Glomerular visceral epithelial cell (primary cell): ENCODE results near the gene OTULINL.

Experiments used
- DNase-seq: peaks from one replicate; pipeline ENCODE4 v3.0.0-alpha.2; 2016; ENCODE audit errors: extremely low spot score

Gene OTULINL

DNA sequence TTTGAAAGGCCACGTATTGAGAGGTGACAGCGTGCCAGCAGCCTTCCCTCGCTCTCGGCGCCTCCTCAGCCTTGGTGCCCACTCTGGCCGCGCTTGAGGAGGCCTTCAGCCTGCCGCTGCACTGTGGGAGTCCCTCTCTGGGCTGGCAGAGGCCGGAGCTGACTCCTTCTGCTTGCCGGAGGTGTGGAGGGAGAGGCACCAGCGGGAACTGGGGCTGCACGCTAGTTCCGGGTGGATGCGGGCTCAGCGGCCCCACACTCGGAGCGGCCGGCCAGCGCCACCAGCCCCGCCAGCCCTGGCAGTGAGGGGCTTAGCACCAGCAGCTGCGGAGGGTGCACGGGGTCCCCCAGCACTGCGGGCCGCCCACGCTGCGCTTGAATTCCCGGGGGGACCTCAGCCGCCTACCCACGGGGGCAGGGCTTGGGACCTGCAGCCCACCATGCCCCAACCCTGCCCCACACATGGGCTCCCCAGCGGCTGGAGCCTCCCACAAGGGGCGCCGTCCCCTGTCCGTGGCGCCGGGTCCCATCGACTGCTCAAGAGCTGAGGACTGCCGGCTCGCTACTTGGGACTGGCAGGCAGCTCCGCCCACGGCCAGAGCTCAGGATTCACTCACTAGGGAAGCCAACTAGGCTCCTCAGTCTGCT lies 4.4 kb upstream of the OTULINL start:
- DNase-seq: no peak

DNA sequence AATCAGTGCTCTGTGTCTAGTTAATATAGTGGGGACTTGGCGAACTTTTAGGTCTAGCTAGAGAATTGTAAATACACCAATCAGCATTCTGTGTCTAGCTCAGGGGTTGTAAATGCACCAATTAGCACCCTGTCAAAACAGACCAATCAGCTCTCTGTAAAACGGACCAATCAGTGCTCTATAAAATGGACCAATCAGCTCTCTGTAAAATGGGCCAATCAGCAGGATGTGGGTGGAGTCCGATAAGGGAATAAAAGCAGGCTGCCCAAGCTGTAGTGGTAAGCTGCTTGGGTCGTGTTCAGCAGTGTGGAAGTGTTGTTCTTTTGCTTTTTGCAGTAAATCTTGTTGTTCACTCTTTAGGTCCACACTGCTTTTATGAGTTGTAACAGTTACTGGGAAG lies 3.6 kb upstream of the OTULINL start:
- DNase-seq: no peak

DNA sequence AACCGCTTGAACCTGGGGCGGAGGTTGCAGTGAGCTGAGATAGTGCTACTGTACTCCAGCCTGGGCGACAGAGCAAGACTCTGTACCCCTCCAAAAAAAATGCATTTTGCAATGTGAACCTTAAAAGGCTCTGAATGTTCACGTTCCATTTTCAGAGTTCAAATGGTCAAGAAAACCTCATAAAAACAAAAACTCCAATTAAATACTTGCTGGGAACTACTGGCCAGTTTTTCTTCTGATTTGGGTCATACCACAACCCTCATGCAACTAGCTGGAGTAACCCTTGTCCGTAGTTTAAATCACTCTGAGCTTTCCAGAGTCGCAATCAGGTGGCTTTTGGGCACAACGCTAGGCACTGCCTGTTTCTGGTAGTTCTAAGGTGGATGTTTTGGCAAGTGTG lies 2.3 kb upstream of the OTULINL start:
- no peak for DNase-seq

DNA sequence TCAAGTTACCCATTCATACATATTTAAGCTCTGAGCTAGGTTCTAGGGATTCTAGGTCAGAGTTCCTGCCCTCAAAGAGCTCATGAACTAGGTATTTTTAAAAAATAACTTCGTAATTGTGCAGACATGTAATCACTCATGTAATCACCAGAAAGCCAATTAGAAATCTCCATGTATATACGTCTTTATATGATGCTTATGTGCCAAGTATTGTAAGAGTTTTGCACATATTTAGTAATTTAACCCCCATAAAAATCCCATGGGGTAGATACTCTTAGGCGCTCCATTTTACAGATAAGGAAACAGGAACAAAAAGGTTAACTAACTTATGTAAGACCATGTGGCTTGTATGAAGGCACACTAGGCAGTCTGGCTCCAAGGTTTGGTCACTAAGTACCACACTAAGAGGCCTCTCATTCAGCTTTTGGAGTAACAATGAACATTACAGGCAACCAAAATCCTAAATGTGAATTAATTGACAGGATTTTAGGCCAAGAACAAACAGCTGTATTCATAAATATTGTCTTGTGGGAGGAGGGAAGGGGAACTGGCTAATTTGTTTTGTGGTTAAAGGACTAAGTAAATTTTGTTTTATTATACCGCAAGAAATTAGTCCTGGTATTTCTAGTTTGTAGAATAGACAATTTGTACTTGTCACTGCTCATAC lies 1.7 kb upstream of the OTULINL start:
- DNase-seq: no peak

DNA sequence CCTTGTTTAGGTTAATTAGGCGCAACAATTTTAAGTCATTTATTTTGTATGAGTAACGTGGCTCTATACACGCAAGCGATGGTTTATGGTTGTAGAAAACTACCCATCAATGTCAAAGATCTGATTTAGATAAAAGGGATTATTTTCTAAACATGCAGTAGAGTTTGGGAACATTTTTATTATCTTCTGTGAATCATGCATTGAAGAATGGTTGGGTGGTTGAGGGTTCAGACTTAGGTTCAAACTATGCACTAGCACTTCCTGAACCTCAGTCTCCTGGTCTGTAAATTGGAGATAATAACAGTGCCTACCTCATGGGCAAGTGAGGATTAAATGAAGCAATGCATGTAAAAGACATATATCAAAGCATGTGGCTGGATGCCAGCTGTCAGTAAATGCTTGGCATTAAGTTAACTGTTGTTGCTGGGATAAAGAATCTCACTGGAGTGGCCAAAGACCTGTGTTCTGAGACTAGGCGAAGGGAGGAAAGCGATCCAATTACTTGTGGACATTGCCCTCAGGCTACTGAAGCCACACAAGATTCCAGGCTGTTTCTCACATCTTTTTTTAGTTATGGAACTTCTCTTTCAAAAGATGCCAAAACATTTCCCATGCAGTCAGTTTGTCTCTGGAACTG lies 1.1 kb upstream of the OTULINL start:
- no peak for DNase-seq

DNA sequence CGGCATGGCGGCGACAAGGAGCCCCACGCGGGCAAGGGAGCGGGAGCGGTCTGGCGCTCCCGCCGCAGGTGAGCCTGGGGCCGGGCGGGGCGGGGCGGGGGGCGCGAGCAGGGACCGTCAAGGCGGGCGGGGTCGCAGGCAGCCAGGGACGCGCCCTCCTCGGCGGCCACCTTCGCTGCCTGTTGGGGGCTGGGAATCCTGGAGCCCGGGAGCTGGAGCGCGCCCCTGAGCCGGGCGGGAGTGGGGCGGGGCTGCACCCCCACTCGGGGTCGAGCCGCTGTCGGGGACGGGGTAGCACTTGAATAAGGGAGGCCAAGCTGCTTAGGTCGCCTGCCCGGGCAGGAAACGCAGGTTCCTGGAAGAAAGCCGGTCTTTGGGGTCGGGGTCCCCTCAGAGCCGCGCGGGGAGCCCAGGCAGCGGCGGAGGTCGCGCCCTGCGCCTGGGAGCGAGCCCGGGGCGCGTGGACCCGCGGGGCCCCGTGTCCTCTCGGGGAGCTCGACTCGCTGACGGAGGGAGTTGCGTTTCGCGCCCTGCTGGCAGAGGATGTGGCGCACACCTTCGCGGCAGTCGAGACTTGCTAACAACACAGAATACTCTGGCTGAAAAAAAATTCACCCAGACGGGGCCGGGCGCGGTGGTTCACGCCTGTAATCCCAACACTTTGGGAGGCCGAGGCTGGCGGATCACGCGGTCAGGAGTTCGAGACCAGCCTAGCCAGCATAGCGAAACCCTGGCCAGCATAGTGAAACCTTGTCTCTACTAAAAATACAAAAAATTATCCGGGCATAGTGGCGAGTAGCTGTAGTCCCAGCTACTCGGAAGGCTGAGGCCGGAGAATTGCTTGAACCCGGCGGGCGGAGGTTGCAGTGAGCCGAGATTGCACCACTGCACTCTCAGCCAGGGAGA lies 552 bp downstream of the OTULINL start:
- DNase-seq: peak; percentile 78

DNA sequence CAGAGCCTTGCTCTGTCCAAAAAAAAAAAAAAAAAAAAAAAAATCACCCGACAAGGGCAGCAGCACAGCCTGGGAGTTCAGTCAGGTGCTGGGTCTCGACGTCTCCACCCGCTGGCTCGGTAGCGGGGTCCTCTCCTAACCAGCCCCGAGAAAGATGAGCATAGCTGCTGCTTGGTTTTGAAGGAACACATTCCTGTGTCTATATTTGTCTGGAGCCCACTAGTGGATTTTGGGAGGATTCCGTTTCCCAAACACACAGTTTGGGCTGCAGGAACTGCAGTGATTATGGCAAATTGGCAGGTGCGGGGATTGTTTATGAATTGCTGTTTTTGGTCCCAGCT lies 1.2 kb downstream of the OTULINL start:
- DNase-seq: no peak

DNA sequence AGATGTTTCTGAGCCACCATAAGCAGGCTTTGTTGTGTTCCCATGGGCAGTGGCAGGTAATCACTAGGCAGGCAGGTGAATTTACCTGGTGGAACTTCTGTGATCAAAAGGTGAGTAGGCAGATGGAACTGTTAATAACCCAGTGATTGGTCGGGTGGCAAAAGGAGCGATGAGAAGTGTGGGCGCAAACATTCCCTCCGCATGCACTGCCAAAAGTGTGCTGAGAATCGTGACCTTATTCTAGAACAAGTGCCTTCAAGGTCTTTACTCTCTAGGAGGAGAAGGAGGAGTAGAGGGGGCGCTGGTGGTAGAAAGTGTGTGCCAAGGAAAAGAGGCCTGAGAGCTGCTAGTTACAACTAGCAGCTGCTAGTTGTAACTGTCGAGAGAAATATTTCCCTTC lies 3.3 kb downstream of the OTULINL start:
- no peak for DNase-seq

DNA sequence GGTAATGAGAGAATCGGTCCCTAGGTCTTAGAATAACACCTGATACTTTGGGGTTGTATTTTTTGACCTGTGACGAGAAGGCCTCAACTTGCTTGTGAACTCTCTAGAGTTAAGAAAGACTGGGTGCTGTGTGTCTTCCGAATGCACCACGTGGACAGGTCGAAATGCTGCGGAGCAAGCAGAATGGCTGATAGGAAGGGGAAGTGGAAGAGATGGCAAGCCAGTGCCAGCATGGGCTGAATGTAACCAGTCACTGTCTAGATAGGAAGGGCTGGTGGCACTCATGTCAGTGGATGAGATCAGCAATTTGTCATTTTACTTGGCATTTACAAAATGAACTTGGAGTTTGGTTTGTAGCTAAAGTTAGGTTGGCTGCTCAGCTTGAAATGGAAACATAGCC lies 5.6 kb downstream of the OTULINL start:
- DNase-seq: no peak

DNA sequence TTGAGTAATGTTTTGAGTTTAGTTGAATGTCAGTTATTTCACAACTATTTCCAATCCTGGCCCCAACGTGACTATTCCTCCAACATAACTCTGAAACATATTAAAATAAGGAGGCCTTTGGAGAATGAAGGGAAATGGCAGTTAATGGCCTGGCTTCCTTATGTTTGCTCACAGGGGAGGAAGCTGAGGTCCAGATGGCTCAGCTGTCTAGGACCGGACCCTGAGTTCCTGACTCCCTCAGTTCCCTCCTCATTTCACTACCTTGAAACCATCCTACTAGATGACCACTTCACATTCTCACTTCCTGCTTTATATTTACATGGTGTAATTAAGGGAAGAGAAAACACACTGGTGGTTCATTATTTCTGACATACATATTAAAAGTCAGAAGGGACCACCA lies 6.6 kb downstream of the OTULINL start:
- no peak for DNase-seq

DNA sequence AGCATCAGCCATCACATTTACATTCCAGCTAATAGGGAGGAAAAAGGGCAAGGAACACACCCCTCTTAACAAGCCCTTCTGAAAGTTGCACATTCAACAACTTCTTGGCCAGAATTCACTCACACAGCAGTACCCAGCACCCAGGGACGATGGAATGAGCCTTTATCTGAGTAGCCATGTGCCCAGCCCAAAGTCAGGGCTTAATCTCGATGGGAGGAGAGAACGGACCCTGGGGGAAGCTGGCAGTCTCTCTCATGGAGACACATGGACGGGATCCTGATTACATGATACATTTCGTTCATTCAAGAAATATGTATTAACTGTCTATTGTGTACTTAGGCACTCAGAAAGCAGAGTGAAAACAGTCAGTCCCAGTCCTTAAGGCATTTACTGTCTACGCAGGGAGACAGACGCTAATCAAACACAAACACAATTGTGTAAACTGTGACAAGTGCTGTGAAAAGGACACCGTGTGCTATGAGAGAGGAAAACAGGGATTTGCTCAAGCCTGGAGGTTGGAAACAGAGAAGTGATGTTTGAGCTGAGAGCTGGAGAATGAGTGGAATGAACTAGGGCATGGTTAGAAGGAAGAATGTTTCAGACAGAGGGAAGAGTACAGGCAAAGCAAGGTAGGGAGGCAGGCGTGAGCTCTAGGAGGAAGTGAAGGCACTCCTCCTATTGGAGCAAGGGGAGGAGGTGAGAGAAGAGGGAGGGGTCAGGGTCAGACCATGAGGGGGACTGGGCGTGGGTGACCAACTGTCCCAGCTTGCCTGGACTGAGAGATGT lies 7.4 kb downstream of the OTULINL start:
- no peak for DNase-seq

DNA sequence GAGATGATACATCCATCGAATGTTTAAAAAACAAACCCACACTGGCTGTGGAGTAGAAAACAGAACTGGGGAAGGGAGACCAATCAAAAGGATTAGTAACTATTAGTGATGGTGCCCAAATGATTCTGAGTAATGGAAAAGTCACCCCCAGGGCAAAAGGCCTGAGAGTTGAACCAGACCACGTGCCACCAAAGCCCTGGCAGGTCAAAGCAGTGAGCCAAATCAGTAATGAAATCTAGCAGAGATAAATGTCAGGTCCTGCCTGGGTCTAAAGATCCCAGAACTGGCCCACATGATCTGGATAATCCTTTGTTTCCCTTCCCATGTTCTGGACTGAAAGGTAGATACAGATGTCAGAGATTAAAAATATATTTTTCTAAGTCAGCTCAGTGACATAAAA lies 9.4 kb downstream of the OTULINL start:
- no peak for DNase-seq

DNA sequence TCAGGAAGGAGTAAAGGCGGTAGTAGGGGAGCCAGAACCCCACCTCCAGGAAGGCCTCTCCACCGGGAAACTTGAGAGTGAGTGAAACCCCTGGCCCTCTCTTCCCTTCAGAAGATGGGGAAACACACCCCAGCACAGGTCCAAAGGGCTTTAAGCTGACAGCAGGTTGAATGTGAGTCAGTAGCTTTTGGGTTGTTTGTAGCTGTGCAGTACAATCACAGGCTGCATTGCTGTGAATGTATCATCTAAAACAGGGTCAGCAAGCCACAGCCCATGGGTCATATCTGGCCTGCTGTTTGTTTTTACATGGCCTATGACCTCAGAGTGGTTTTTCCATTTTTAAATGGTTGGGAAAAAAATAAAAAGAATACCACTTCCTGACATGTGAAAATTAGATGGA lies 10.0 kb downstream of the OTULINL start:
- no peak for DNase-seq

DNA sequence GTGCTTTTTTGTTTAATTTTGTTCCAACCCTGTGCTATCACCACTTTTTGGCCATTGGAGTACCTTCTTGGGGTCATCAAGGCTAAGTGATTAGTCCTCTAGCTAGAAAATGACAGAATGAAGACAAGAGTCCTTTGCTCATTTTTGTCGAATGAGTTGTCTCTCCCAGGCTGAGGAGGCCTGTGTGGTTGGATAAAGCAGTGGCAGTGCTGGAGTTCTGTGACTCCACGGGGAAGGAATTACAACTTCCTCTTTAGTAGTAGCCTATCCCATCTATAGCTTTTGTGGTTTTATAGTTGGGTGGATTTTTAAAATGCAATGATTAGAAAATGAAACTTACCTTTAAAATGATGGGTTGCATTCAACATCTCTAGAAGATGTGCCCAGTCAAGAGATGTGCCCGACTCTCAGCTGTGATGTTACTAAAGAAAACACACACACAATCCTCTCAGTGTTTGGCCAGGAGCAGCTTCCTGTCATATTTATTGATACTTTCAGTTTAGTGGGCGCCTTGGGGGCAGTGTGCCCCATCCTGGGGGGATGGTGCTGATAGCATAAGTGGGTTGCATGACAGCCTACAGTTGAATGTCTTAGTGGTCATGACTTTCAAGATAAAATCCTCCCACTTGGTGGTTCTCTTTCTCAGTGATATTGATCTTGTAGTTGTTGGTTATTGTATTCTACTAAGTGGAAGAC lies 11.9 kb downstream of the OTULINL start:
- DNase-seq: peak; percentile 71

DNA sequence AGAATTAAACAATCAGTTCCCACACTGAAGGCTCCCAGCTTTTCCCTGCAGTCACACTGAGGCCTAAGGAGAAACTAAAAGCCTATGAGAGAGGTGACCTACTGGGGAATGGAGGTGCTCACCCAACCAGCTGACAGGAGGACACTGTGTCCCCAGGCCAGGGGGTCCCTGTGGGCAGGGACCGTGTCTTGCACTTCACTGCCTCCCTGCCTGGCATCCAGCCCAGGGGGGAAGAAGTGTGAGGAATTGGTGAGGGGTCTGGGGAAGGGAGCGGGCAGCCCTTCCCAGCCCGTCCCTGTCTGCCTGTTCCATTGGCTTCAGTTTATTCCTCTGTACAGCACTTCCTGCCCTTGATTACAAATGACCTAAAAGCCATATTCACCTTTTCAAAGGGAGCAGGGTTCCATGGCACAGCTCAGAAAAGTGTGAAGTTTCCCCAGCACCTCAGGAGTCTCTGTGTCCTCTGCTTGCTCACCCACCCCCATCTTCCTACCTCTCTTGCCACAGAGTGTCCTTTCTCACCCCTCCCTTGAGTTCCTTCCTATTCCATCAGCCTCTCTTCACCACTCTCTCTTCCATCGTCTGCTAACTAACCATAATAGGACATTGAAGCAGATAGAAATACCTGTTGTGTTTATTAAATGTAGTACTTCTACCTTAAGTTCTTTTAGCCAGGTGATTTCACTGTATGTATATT lies 12.9 kb downstream of the OTULINL start:
- no peak for DNase-seq

DNA sequence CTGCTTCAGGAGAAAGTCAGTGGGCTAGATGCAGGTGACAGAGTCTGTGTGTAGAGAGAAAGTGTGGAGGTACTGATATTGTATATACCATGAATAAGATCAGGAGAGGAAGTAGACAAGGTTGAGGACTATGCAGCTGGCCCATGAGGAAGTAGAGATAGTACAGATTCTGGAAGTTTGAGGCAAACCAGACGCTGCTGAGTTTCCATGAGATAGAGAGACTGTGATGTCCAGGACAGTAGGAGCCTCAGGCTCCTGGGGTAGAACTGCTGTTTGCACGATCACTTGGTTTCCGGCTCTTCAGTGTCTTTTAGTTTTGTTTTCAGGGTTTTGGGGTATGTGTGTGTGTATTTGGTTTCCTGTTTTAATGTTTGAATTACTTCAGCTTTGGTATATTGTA lies 13.6 kb downstream of the OTULINL start:
- DNase-seq: no peak

DNA sequence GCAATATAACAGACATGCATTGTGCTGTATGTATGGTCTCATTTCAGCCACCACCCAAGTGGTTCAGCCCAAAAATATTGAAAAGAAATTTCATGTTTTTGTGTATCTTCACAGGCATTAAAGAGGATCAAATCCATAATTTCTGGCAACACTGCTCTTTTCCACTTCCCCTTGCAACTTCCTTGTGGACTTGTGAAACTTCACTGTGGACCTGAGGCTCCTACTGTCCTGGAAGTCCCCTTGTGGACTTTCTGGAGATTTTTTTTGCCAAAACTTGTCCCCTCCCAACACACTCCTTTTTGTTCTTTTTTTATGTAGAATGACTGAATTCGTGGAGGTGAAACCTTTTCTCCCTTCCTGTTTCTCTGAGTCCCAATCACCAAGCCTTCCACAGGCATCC lies 14.3 kb downstream of the OTULINL start:
- DNase-seq: no peak

DNA sequence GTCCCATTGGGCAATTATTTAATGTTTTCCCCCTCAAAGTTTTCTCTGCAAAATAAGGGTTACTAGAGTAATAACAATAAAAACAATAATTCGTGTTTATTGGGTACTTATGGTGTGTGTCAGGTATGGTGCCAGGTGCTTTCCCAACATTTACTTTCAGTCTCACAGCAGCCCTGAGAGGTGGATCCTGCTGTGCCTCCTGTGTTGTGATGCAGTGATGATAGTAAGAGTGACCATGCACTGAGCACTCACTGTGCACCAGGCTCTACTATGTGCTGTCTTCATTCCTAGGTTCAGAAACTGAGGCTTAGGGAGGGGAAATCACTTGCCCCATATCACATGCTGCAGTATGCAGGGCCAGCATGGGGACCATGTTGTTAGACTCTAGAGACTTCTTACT lies 15.5 kb downstream of the OTULINL start:
- DNase-seq: no peak

DNA sequence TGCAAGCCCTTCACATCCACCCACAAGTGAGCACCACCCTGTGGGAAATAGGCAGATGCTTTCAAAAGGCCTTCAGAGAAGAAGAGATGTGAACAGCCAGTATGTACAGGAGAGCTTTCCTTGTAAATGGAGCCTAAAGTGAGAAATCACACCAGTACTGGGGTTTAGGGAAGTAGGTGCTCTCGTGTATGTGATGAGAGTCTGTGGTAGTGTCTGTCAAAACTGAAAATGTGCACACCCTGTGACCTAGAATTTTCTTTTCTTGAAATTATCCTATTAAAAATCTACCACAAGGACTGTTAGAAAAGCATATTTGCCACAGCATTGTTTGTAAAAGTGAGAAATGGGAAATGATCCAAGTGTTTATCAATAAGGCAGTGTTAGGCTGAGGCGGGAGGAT lies 16.6 kb downstream of the OTULINL start:
- DNase-seq: no peak

DNA sequence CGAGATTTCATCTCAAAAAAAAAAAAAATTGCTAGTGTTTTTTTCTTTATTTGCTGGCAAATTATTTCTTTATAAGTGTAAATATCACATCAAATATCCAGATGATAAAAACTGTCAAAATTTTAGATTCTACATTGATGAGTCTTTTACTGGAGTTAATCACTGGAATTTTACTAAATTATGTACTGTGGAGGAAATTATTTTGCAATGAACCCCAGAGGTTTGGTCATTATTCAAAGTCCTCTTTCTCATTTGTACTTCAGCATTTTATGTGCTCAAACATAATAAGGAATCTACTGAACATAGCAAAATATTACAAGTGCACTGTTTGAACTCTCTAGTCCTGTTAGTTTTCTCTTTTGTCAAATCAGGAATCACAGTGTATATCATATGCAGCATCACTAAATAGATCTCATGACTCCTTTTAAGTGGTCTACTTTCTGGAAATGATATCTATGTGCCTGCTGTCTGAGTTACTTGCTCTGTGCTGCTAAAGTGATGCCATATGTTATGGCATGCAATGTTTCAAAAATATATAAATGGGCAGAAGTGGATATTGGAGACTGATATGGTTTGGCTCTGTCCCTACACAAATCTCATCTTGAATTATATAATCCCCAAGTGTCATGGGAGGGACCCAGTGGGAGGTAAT lies 18.0 kb downstream of the OTULINL start:
- DNase-seq: no peak
